Lower leg skin (tissue), 3 donors: ENCODE data around the gene PRRC2C.

ENCODE experiments used
- POLR2A ChIP-seq, 2 donors: fragments of 450-650 bp; IDR thresholded peaks; one replicate each; pipeline ENCODE4 v1.6.1; 2016 to 2017; ENCODE audit warnings: antibody characterized with exemption in 2 of 2, mild to moderate bottlenecking in 1 of 2, moderate library complexity in 1 of 2
- TF ChIP-seq, protein P1 (sequence below), 3 donors: fragments of 450-650 bp; IDR thresholded peaks; one replicate each; pipeline ENCODE4 v1.5.1; 2016; ENCODE audit warnings: antibody characterized with exemption in 3 of 3, mild to moderate bottlenecking in 3 of 3, moderate library complexity in 2 of 3

DNA sequence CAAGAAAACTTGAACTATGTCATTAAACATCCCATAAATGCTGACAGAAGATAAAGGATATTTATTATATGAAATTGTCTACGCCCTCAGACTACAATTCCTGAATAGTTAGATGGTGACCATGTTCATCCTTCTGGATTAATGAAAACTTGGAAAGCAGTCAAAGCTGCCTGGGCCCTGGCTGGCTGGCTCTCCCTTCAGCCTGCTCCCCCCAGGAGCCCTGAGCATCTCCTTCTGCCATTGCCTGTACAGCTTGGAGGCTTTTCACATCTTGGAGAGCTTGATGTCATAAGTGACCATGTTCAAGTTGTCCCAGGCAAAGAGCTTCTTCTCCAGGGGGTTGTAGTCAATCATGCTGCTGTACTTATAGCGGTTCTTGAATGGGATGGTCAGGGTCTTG is 150.3 kb downstream of the PRRC2C start:
- TF ChIP-seq, protein P1, sequence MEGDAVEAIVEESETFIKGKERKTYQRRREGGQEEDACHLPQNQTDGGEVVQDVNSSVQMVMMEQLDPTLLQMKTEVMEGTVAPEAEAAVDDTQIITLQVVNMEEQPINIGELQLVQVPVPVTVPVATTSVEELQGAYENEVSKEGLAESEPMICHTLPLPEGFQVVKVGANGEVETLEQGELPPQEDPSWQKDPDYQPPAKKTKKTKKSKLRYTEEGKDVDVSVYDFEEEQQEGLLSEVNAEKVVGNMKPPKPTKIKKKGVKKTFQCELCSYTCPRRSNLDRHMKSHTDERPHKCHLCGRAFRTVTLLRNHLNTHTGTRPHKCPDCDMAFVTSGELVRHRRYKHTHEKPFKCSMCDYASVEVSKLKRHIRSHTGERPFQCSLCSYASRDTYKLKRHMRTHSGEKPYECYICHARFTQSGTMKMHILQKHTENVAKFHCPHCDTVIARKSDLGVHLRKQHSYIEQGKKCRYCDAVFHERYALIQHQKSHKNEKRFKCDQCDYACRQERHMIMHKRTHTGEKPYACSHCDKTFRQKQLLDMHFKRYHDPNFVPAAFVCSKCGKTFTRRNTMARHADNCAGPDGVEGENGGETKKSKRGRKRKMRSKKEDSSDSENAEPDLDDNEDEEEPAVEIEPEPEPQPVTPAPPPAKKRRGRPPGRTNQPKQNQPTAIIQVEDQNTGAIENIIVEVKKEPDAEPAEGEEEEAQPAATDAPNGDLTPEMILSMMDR (IDR thresholded peaks at IDR 0.05), result no peak
- no peak for TF ChIP-seq POLR2A (IDR thresholded peaks at IDR 0.05)
